Femur (tissue), 1 donor: Measurements from ENCODE around the gene RGR.

Experiments used
- DNase-seq: peaks from one replicate; pipeline ENCODE4 v3.0.0-alpha.2; 2017

The RGR gene

GRCh38 chr10:84302223-84302622 is 57.4 kb downstream of the RGR start:
- no peak for DNase-seq

- DNase-seq, result no peak
Observed at GRCh38 chr10:84306751-84307384, 62.0 kb downstream of the RGR start.

- DNase-seq, result no peak
Observed at GRCh38 chr10:84308021-84308420, 63.2 kb downstream of the RGR start.

GRCh38 chr10:84308481-84309304 is 63.8 kb downstream of the RGR start:
- peak; percentile 29 for DNase-seq
